Activated CD8-positive, alpha-beta memory T cell treated with anti-CD3 and anti-CD28 coated beads, Interleukin-2, amount 10 ng/mL, durations not matched to agents 7 days and 5 days (primary cell): ENCODE measurements around the gene LRBA. TPM values are rescaled to one million over a fixed set of nuclear protein-coding genes. Genes with fewer than 3 reads are reported as not detected.

ENCODE experiments used
- ATAC-seq: fragments of 150-1000 bp; cut with Tn5 transposase; one replicate; pipeline ENCODE4 v1.10.0; 2021; ENCODE audit warnings: moderate library complexity
- CTCF ChIA-PET: fragments of 350-600 bp; sonication (Branson Sonifier 250); formaldehyde crosslinking; loops from one replicate; lab custom pipeline; 2021; ENCODE audit warnings: antibody characterized with exemption; lab: Charles Lee
- DNase-seq: peaks from one replicate; pipeline ENCODE4 v3.0.0-alpha.2; 2020
- H3K27ac Mint-ChIP-seq: one replicate; pipeline ENCODE4 v1.8.0; 2021; ENCODE audit warnings: mild to moderate bottlenecking, mixed read lengths
- H3K27me3 Mint-ChIP-seq: one replicate; pipeline ENCODE4 v1.8.0; 2021; ENCODE audit warnings: mixed read lengths
- H3K36me3 Mint-ChIP-seq: one replicate; pipeline ENCODE4 v1.8.0; 2021; ENCODE audit warnings: mild to moderate bottlenecking, mixed read lengths
- H3K4me1 Mint-ChIP-seq: one replicate; pipeline ENCODE4 v1.8.0; 2021; ENCODE audit warnings: mixed read lengths
- H3K4me3 Mint-ChIP-seq: one replicate; pipeline ENCODE4 v1.8.0; 2021; ENCODE audit warnings: mild to moderate bottlenecking, moderate library complexity, mixed read lengths
- H3K9me3 Mint-ChIP-seq: one replicate; pipeline ENCODE4 v1.8.0; 2022; ENCODE audit warnings: low read depth, mixed read lengths
- total RNA-seq, 2 experiments: library from RNA; stranded (reverse); gene quantifications; one replicate each; pipeline ENCODE4 v1.2.3, GENCODE V29; 2021

Gene LRBA
- total RNA-seq, 2 experiments from 2014 or later: 59.2 to 60.2 TPM

GRCh38 chr4:150818661-150819060, 196.4 kb downstream of the LRBA start:
- Mint-ChIP-seq H3K36me3 (peaks cover 36% of the 10 kb centered on the region), H3K27me3 (no peaks in the 10 kb centered on the region), H3K4me3 (no peak overlapping the region), H3K4me1 (peaks cover 17% of the 10 kb centered on the region), H3K9me3 (no peaks in the 10 kb centered on the region), H3K27ac (no peak overlapping the region)
- ATAC-seq (peak; percentile 39), DNase-seq (no peak)
- CTCF ChIA-PET: interaction anchor here (1.1 kb wide), 1 partner anchor 9 kb away, joined by 5 read pairs; no protein-coding TSS in a partner anchor

GRCh38 chr4:150817804-150818528, 197.1 kb downstream of the LRBA start:
- Mint-ChIP-seq H3K9me3 (no peaks in the 10 kb centered on the region), H3K27me3 (no peaks in the 10 kb centered on the region), H3K36me3 (peaks cover 35% of the 10 kb centered on the region), H3K4me1 (peaks cover 17% of the 10 kb centered on the region), H3K27ac (no peak overlapping the region), H3K4me3 (no peak overlapping the region)
- no peak for DNase-seq
- no peak for ATAC-seq
- CTCF ChIA-PET: interaction anchor here (1.6 kb wide), 1 partner anchor 10 kb away, joined by 4 read pairs; no protein-coding TSS in a partner anchor

- CTCF ChIA-PET: interaction anchor here (1.6 kb wide), 1 partner anchor 11 kb away, joined by 4 read pairs; no protein-coding TSS in a partner anchor
- no peak overlapping the region for H3K27ac Mint-ChIP-seq
- DNase-seq (no peak), ATAC-seq (no peak)
- H3K4me1 Mint-ChIP-seq: peaks cover 17% of the 10 kb centered on the region
- H3K27me3 Mint-ChIP-seq: no peaks in the 10 kb centered on the region
- H3K36me3 Mint-ChIP-seq: peaks cover 39% of the 10 kb centered on the region
- no peak overlapping the region for H3K4me3 Mint-ChIP-seq
- no peaks in the 10 kb centered on the region for H3K9me3 Mint-ChIP-seq
These were observed 198.1 kb downstream of the LRBA start for GRCh38 chr4:150817017-150817416.

- H3K27ac Mint-ChIP-seq: no peak overlapping the region
- CTCF ChIA-PET: no interaction called here
These were observed 198.6 kb downstream of the LRBA start for GRCh38 chr4:150816491-150816890.

GRCh38 chr4:150814873-150815272, 200.2 kb downstream of the LRBA start:
- no peak for ATAC-seq
- Mint-ChIP-seq H3K4me3 (no peak overlapping the region), H3K4me1 (peaks cover 17% of the 10 kb centered on the region), H3K27me3 (no peaks in the 10 kb centered on the region), H3K36me3 (peaks cover 45% of the 10 kb centered on the region), H3K27ac (no peak overlapping the region), H3K9me3 (no peaks in the 10 kb centered on the region)
- no peak for DNase-seq
- CTCF ChIA-PET: no interaction called here

More at GRCh38 chr4:150816491-150816890, 198.6 kb downstream of the LRBA start:
- DNase-seq (no peak), ATAC-seq (no peak)
- H3K9me3 Mint-ChIP-seq: no peaks in the 10 kb centered on the region
- H3K4me3 Mint-ChIP-seq: no peak overlapping the region
- peaks cover 17% of the 10 kb centered on the region for H3K4me1 Mint-ChIP-seq
- H3K27me3 Mint-ChIP-seq: no peaks in the 10 kb centered on the region
- H3K36me3 Mint-ChIP-seq: peaks cover 36% of the 10 kb centered on the region

DNA sequence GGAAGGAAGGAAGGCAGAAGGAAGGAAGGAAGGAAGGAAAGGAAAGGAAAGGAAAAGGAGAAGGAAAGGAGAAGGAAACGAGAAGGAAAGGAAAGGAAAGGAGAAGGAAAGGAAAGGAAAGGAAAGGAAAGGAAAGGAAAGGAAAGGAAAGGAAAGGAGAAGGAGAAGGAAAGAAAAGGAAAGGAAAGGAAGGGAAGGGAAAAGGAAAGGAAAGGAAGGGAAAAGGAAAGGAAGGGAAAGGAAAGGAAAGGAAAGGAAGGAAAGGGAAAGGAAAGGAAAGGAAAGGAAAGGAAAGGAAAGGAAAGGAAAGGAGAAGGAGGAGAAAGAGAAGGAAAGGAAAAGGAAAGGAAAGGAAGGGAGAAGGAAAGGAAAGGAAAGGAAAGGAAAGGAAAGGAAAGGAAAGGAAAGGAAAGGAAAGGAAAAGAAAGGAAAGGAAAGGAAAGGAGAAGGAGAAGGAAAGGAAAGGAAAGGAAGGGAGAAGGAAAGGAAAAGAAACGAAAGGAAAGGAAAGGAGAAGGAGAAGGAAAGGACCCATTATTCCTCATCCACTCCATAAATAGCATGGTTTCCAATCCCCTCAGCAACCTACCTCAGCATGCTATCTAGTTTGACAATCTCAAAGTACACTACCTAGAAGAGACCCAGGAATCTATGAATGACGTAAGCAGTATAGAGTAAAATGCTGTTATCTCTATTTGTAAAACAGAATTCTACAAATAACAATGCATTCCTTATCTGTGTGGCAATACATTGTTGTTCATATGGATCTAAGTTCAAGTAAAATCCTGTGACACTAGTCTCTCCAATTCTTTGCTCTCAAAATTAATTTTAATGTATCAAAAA, 209.7 kb downstream of the LRBA start:
- DNase-seq (no peak), ATAC-seq (no peak)
- Mint-ChIP-seq H3K4me1 (no peaks in the 10 kb centered on the region), H3K27me3 (no peaks in the 10 kb centered on the region), H3K9me3 (no peaks in the 10 kb centered on the region), H3K4me3 (no peak overlapping the region), H3K36me3 (peaks cover 42% of the 10 kb centered on the region), H3K27ac (no peak overlapping the region)
- CTCF ChIA-PET: no interaction called here

- Mint-ChIP-seq H3K4me1 (no peaks in the 10 kb centered on the region), H3K36me3 (peaks cover 30% of the 10 kb centered on the region), H3K9me3 (no peaks in the 10 kb centered on the region), H3K27ac (no peak overlapping the region), H3K27me3 (no peaks in the 10 kb centered on the region), H3K4me3 (no peak overlapping the region)
- ATAC-seq (no peak), DNase-seq (no peak)
- CTCF ChIA-PET: no interaction called here
These were observed 213.3 kb downstream of the LRBA start for GRCh38 chr4:150801833-150802232.

GRCh38 chr4:150799207-150799606, 215.9 kb downstream of the LRBA start:
- no peak for DNase-seq
- H3K4me3 Mint-ChIP-seq: no peak overlapping the region
- no peaks in the 10 kb centered on the region for H3K27me3 Mint-ChIP-seq
- no peak for ATAC-seq
- CTCF ChIA-PET: interaction anchor here (1.4 kb wide), 1 partner anchor 67 kb away, joined by 3 read pairs; no protein-coding TSS in a partner anchor
- no peak overlapping the region for H3K27ac Mint-ChIP-seq
- no peaks in the 10 kb centered on the region for H3K4me1 Mint-ChIP-seq
- no peaks in the 10 kb centered on the region for H3K9me3 Mint-ChIP-seq
- peaks cover 15% of the 10 kb centered on the region for H3K36me3 Mint-ChIP-seq

- no peaks in the 10 kb centered on the region for H3K27me3 Mint-ChIP-seq
- CTCF ChIA-PET: no interaction called here
- no peak overlapping the region for H3K27ac Mint-ChIP-seq
- H3K4me3 Mint-ChIP-seq: no peak overlapping the region
- DNase-seq (no peak), ATAC-seq (no peak)
- H3K9me3 Mint-ChIP-seq: no peaks in the 10 kb centered on the region
- H3K4me1 Mint-ChIP-seq: no peaks in the 10 kb centered on the region
- peaks cover 3% of the 10 kb centered on the region for H3K36me3 Mint-ChIP-seq
These were observed 220.4 kb downstream of the LRBA start for GRCh38 chr4:150794706-150795105.

GRCh38 chr4:150789864-150790263, 225.2 kb downstream of the LRBA start:
- no peak overlapping the region for H3K27ac Mint-ChIP-seq
- H3K27me3 Mint-ChIP-seq: no peaks in the 10 kb centered on the region
- peaks cover 3% of the 10 kb centered on the region for H3K36me3 Mint-ChIP-seq

GRCh38 chr4:150784939-150785338, 230.1 kb downstream of the LRBA start:
- ATAC-seq (no peak), DNase-seq (no peak)
- H3K9me3 Mint-ChIP-seq: no peaks in the 10 kb centered on the region
- H3K4me3 Mint-ChIP-seq: no peak overlapping the region
- no peak overlapping the region for H3K27ac Mint-ChIP-seq
- CTCF ChIA-PET: no interaction called here
- H3K36me3 Mint-ChIP-seq: no peaks in the 10 kb centered on the region
- no peaks in the 10 kb centered on the region for H3K4me1 Mint-ChIP-seq
- no peaks in the 10 kb centered on the region for H3K27me3 Mint-ChIP-seq

More at GRCh38 chr4:150789864-150790263, 225.2 kb downstream of the LRBA start:
- DNase-seq (no peak), ATAC-seq (no peak)
- H3K4me3 Mint-ChIP-seq: no peak overlapping the region
- no peaks in the 10 kb centered on the region for H3K4me1 Mint-ChIP-seq
- no peaks in the 10 kb centered on the region for H3K9me3 Mint-ChIP-seq
- CTCF ChIA-PET: no interaction called here

- no peak overlapping the region for H3K4me3 Mint-ChIP-seq
- ATAC-seq (no peak), DNase-seq (no peak)
- no peaks in the 10 kb centered on the region for H3K36me3 Mint-ChIP-seq
- H3K27ac Mint-ChIP-seq: no peak overlapping the region
- no peaks in the 10 kb centered on the region for H3K4me1 Mint-ChIP-seq
- H3K27me3 Mint-ChIP-seq: no peaks in the 10 kb centered on the region
- H3K9me3 Mint-ChIP-seq: no peaks in the 10 kb centered on the region
- CTCF ChIA-PET: no interaction called here
These were observed 230.8 kb downstream of the LRBA start for GRCh38 chr4:150784305-150784704.

DNA sequence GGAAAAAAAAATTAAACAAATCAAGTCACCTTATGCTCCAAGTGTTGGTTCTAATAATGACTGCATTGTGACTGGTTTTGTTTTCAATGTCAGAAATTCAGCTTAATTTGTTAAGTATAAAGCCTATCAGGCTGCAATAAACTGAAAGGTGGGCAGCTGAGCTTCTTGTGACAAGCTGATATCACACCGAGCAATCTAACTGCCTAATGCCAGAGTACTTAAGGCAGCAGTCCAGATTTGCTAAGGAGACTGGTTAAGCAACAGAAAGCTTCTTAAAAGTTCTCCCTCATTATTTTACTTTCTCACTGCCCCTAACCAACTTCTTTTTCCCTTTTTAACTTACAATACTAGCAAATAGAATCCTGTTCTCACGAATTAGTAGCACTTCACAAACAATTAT, 232.2 kb downstream of the LRBA start:
- H3K9me3 Mint-ChIP-seq: no peaks in the 10 kb centered on the region
- H3K4me1 Mint-ChIP-seq: no peaks in the 10 kb centered on the region
- ATAC-seq: no peak
- no peak for DNase-seq
- no peak overlapping the region for H3K4me3 Mint-ChIP-seq
- no peak overlapping the region for H3K27ac Mint-ChIP-seq
- H3K36me3 Mint-ChIP-seq: no peaks in the 10 kb centered on the region
- CTCF ChIA-PET: no interaction called here
- H3K27me3 Mint-ChIP-seq: no peaks in the 10 kb centered on the region
